Thyroid gland (tissue), 4 donors: Measurements from ENCODE around the gene MPEG1. TPM values are rescaled to one million over a fixed set of nuclear protein-coding genes. Genes with fewer than 3 reads are reported as not detected.

ENCODE experiments used
- DNase-seq, 2 donors: peaks; one replicate each; pipeline ENCODE4 v3.0.0-alpha.2; 2019
- H3K27ac ChIP-seq, 3 donors: fragments of 200-600 bp; sonication (generic); 1 replicate in 2 of 3; 2 replicates in 1 of 3; pipeline ENCODE4 v1.5.1; 2016 to 2019; ENCODE audit warnings: mild to moderate bottlenecking in 1 of 3, moderate library complexity in 1 of 3
- H3K27me3 ChIP-seq: fragments of 200-600 bp; sonication (generic); one replicate; pipeline ENCODE4 v1.5.1; 2019
- H3K36me3 ChIP-seq, 2 donors: fragments of 200-600 bp; sonication (generic); one replicate each; pipeline ENCODE4 v1.5.1; 2016 to 2019
- H3K4me1 ChIP-seq, 2 donors: fragments of 200-600 bp; sonication (generic); one replicate each; pipeline ENCODE4 v1.5.1; 2017 to 2019
- H3K4me3 ChIP-seq, 3 donors: fragments of 200-600 bp; sonication (generic); replicated peaks in 1 of 3; 1 replicate in 2 of 3; 2 replicates in 1 of 3; pipeline ENCODE4 v1.5.1; 2016; ENCODE audit warnings: mild to moderate bottlenecking in 1 of 3
- H3K9me3 ChIP-seq: fragments of 200-600 bp; sonication (generic); one replicate; pipeline ENCODE4 v1.5.1; 2017
- POLR2A ChIP-seq, 2 donors: fragments of 450-650 bp; IDR thresholded peaks; one replicate each; pipeline ENCODE4 v1.6.1; 2017; ENCODE audit warnings: antibody characterized with exemption in 2 of 2, mild to moderate bottlenecking in 2 of 2, moderate library complexity in 1 of 2
- WGBS, 2 donors: methylation state at CpG; one replicate each; pipeline ENCODE4 v1.1.5; 2017; 5-methylcytosine and 5-hydroxymethylcytosine counted together
- intact Hi-C: fragments of 100-400 bp; cut with DNase I; formaldehyde crosslinking; loops from one replicate; pipeline ENCODE4 v1.15.1; 2023
- total RNA-seq, 4 donors: library from RNA; depleted of rRNA; stranded (reverse); fragments of >200 nt; gene quantifications; one replicate each; pipeline ENCODE4 v1.2.3, GENCODE V29; 2016
- TF ChIP-seq, protein P1 (sequence below), 6 experiments: fragments of 200-600 bp in 3 of 6; fragments of 450-650 bp in 3 of 6; sonication (generic) in 3 of 6; IDR thresholded peaks; one replicate each; pipeline ENCODE4 v1.5.1; 2016 to 2019; ENCODE audit warnings: antibody characterized with exemption in 6 of 6, mild to moderate bottlenecking in 2 of 6, inconsistent platforms in 1 of 6, moderate library complexity in 1 of 6

MPEG1 gene
- total RNA-seq, 4 donors from 2014 or later, result 5.8 to 16.3 (median 11.5) TPM

DNA sequence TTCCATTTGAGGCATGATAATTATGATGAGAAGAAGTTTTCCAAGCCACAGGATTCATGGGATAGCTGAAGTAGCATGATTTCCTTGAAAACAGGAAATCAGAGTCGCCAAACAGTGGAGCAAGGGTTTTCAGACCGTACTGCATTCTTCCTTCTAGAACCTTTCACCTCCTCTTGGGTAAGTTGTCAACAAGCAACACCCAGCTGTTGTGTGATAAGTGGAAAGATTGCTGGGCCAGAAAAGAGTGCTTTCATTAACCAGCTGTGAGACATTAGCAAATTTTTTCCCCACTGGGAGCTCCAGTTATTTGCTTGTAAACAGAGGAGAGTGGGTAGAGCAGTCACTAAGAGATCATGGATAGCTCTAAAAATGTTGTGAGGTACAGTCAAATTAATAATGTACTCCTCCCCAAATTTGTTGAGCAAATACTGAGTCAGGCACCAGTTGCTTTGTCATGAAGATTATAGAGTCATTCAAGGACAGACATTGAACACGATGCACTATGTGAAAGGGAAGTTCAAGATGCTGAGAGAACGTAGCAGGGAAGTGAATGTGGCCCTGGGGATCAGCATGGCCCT is 11.7 kb upstream of the MPEG1 start:
- WGBS, 2 donors, result 60% methylated on average over 4 of the region's 4 CpGs
- no peak for DNase-seq
- Histone ChIP-seq H3K36me3 (no peaks in the 10 kb centered on the region), H3K27ac (peak overlapping the region in 2 of 3 donors; percentile 34 to 36), H3K27me3 (no peaks in the 10 kb centered on the region), H3K4me1 (peaks cover 6% of the 10 kb centered on the region in 2 donors), H3K4me3 (no peak overlapping the region), H3K9me3 (no peaks in the 10 kb centered on the region)
- TF ChIP-seq, protein P1, sequence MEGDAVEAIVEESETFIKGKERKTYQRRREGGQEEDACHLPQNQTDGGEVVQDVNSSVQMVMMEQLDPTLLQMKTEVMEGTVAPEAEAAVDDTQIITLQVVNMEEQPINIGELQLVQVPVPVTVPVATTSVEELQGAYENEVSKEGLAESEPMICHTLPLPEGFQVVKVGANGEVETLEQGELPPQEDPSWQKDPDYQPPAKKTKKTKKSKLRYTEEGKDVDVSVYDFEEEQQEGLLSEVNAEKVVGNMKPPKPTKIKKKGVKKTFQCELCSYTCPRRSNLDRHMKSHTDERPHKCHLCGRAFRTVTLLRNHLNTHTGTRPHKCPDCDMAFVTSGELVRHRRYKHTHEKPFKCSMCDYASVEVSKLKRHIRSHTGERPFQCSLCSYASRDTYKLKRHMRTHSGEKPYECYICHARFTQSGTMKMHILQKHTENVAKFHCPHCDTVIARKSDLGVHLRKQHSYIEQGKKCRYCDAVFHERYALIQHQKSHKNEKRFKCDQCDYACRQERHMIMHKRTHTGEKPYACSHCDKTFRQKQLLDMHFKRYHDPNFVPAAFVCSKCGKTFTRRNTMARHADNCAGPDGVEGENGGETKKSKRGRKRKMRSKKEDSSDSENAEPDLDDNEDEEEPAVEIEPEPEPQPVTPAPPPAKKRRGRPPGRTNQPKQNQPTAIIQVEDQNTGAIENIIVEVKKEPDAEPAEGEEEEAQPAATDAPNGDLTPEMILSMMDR (IDR thresholded peaks at IDR 0.05), result no peak
- no peak for TF ChIP-seq POLR2A (IDR thresholded peaks at IDR 0.05)
- intact Hi-C loops, result no loop called here

DNA sequence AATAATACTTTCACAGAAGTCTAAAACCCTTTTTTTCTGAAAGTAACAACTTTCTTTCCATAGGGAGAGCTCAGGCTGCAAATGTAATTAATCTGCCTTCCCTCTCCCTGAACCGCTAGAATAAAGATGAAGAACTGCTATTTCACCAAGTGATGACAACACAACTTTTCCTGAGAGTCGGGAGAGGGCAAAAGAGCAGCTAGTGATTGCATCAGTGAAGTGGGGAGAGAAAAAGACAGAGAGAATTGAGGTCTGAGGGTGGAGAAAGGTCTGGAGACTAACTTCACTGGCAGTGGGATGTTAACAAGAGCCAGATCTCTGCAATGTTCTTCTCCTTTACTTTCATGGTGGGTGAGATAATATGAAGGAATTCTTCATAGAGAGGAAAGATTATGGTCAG is 10.9 kb upstream of the MPEG1 start:
- H3K27me3 ChIP-seq, result no peaks in the 10 kb centered on the region
- H3K4me3 ChIP-seq, result no peak overlapping the region
- no peaks in the 10 kb centered on the region for H3K36me3 ChIP-seq
- TF ChIP-seq, protein P1 (IDR thresholded peaks at IDR 0.05), result no peak
- TF ChIP-seq POLR2A (IDR thresholded peaks at IDR 0.05), result no peak
- WGBS, 2 donors, result 55 to 60% methylated on average over 2 of the region's 2 CpGs
- DNase-seq, result no peak
- intact Hi-C loops, result no loop called here
- peak overlapping the region in 1 of 3 donors; percentile 34 for H3K27ac ChIP-seq
- H3K4me1 ChIP-seq, result peaks cover 6% of the 10 kb centered on the region in 2 donors
- H3K9me3 ChIP-seq, result no peaks in the 10 kb centered on the region

DNA sequence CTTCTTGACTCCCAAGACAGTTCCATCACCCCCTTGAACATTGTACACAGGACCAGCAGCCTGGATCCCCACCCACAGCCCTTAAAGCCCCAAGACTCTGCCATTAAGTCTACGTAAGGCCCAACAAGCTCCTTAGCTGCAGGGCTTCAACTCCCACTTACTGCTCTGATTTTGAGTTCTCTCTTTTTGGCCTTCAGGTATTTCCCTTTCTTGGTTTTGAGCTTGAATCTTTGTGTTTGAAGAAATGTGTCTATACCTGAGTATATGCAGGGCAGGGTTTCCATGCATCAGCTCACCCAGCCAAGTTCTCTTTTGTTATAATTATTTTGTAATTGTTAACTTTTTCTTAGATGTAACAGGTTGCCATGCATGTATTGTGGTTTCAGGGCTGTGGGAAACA is 10.4 kb upstream of the MPEG1 start:
- peaks cover 6% of the 10 kb centered on the region in 2 donors for H3K4me1 ChIP-seq
- intact Hi-C loops, result no loop called here

DNA sequence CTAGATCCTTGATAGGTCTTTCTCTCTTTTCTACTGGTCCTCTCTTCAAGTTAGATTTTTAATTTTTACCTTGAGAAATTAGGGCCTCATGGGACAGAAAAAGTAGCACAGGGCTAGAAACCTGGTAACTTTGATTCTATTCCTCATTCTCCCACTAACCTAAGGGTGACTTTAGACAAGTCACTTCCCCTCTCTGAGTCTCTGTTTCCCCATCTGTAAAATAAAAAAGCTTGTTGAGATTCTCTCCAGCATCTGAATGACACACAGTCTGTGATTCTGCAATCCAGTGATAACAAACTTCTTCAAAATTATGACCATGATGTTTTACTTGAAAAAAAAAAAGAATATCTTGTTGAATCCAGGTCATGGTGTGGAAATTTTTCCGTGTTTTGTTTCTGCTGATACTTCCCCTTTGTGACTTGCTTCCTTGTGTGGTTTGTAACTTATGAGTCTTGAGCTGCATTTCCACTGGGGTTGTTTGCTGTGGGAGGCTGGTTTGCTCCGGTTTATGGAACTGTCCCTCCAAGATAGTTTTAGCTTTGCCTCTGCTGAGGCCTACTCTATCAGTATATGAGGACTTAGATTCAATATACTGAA is 9.8 kb upstream of the MPEG1 start:
- Histone ChIP-seq H3K9me3 (no peaks in the 10 kb centered on the region), H3K4me1 (peaks cover 6% of the 10 kb centered on the region in 2 donors), H3K27ac (no peak overlapping the region), H3K36me3 (no peaks in the 10 kb centered on the region), H3K27me3 (no peaks in the 10 kb centered on the region), H3K4me3 (no peak overlapping the region)
- 82 to 86% methylated on average over 2 of the region's 2 CpGs for WGBS, 2 donors
- intact Hi-C loops, result no loop called here
- DNase-seq, result no peak
- TF ChIP-seq, protein P1 (IDR thresholded peaks at IDR 0.05), result no peak
- no peak for TF ChIP-seq POLR2A (IDR thresholded peaks at IDR 0.05)

More for the DNA sequence above, 10.4 kb upstream of the MPEG1 start:
- DNase-seq, result no peak
- TF ChIP-seq, protein P1 (IDR thresholded peaks at IDR 0.05), result no peak
- TF ChIP-seq POLR2A (IDR thresholded peaks at IDR 0.05), result no peak
- H3K27me3 ChIP-seq, result no peaks in the 10 kb centered on the region
- H3K27ac ChIP-seq, result no peak overlapping the region
- H3K4me3 ChIP-seq, result no peak overlapping the region
- H3K9me3 ChIP-seq, result no peaks in the 10 kb centered on the region
- no peaks in the 10 kb centered on the region for H3K36me3 ChIP-seq
- WGBS, 2 donors, result 95 to 100% methylated on average over 1 of the region's 1 CpG

DNA sequence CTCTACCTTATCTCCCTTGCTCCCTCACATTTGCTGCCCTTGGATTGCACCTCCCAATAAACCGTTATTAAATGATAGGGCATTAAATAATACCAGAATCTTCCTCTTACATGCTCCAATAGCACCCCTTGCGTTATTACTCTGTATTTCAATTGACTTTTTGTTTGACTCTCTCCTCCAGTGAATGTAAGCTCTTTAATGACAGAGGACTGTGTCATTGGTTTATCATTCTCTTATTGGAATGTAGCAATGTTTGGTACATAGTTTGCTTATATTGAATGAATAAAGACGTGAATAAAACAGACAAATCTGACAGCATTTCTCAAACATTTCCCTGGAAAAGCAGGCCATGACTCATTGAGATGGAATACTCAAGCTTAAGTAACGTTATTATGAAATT is 8.7 kb upstream of the MPEG1 start:
- Histone ChIP-seq H3K36me3 (no peaks in the 10 kb centered on the region), H3K27ac (no peak overlapping the region), H3K27me3 (no peaks in the 10 kb centered on the region), H3K4me1 (peaks cover 6 to 9% of the 10 kb centered on the region in 2 donors), H3K4me3 (no peak overlapping the region), H3K9me3 (no peaks in the 10 kb centered on the region)
- TF ChIP-seq POLR2A (IDR thresholded peaks at IDR 0.05), result no peak
- TF ChIP-seq, protein P1 (IDR thresholded peaks at IDR 0.05), result no peak
- no peak for DNase-seq
- 65 to 73% methylated on average over 4 of the region's 4 CpGs for WGBS, 2 donors
- intact Hi-C loops, result no loop called here
